Measurements from ENCODE around the gene GRIA4.

- no peak for TF ChIP-seq CTCF (conservative IDR thresholded peaks at IDR 0.05 in 1 of 2, IDR thresholded peaks at IDR 0.05 in 1 of 2; ENCODE audit: extremely low read depth in 1 of 2, insufficient read depth in 1 of 2, low read depth in 1 of 2, low read length in 2 of 2)
- TF ChIP-seq EZH2 (IDR thresholded peaks at IDR 0.05; ENCODE audit: borderline replicate concordance, low read length), result no peak
Measured at GRCh38 chr11:105986554-105986953, 376.7 kb downstream of the GRIA4 start.

Measured in mammary epithelial cell (primary cell).